Measurements from ENCODE around the gene RTEL1. TPM values are rescaled to one million over a fixed set of nuclear protein-coding genes. Genes with fewer than 3 reads are reported as not detected.
"Not testable (repeated sequence)": the region's sequence is repeated elsewhere in the genome, so short reads cannot be mapped to it uniquely, and the experiment has no call there.

Gene RTEL1
- total RNA-seq, 1 donor from 2014 or later = 46.9 TPM

DNA sequence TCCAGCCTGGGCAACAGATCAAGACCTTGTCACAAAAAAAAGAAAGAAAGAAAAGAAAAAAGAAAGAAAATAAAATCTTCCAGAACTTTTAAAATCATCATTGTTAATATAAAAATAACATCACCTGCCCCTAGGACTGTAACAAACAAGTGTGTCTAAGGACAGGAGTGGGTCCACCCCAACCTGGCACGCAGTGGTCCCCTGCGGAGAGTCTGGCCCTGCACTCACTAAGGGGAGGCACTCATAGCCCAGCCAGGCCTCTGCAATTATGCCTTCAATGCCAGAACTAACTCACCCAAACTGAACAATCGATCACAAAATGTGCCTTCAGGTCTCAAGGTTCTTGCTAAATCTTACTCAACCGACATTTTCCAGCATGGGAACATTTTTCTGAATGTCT, 36.0 kb upstream of the RTEL1 start:
- H3K36me3 Mint-ChIP-seq (ENCODE audit: low read depth) = peaks cover 25% of the 10 kb centered on the region
- H3K4me3 Mint-ChIP-seq (ENCODE audit: low read depth) = no peak overlapping the region
- H3K27me3 Mint-ChIP-seq (ENCODE audit: low read depth) = no peaks in the 10 kb centered on the region
- H3K4me1 Mint-ChIP-seq (ENCODE audit: low read depth) = peaks cover 8% of the 10 kb centered on the region
- no peak overlapping the region for H3K27ac Mint-ChIP-seq
- no peak for DNase-seq (ENCODE audit: low spot score)
- H3K9me3 Mint-ChIP-seq = no peaks in the 10 kb centered on the region
- intact Hi-C loops (cut with micrococcal nuclease) = no loop called here

DNA sequence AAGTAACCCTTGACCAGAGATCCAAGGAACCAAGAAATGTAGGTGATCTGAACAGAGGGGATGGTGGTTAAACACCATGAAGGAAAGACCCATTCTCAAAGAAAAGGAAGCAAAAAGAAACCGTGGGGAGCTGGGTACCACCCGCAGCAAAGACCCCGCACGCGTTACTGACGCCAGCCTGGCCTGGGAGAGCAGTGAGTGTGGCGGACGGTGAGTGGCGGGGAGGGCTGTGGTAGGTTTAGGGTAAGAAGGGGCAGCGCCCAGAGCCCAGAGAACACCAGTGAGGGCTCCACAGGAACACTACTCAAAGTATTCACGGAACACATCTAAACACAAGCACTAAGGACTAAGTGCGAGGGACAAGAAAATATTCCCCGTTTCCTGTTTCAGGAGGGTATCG, 35.4 kb upstream of the RTEL1 start:
- Mint-ChIP-seq H3K27me3 (ENCODE audit: low read depth) (no peaks in the 10 kb centered on the region), H3K36me3 (ENCODE audit: low read depth) (peaks cover 24% of the 10 kb centered on the region), H3K4me1 (ENCODE audit: low read depth) (peaks cover 8% of the 10 kb centered on the region), H3K27ac (no peak overlapping the region), H3K9me3 (no peaks in the 10 kb centered on the region), H3K4me3 (ENCODE audit: low read depth) (no peak overlapping the region)
- intact Hi-C loops (cut with micrococcal nuclease) = no loop called here
- no peak for DNase-seq (ENCODE audit: low spot score)

DNA sequence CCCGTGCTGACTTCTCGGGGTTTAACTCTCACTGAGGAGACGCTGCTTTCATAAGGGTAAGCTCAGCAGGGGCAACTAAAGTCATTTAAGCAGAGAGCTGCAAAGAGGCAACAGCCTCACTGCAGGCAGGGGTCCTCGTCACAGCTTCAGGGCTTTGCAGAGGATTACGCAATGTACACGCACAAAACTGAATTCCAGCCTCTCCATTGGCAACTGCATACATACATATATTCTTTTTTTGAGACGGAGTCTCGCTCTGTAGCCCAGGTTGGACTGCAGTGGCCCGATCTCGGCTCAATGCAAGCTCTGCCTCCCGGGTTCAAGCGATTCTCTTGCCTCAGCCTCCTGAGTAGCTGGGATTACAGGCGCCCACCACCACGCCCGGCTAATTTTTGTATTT, 33.6 kb upstream of the RTEL1 start:
- no peak overlapping the region for H3K27ac Mint-ChIP-seq
- no peaks in the 10 kb centered on the region for H3K27me3 Mint-ChIP-seq (ENCODE audit: low read depth)
- DNase-seq (ENCODE audit: low spot score) = no peak
- H3K9me3 Mint-ChIP-seq = no peaks in the 10 kb centered on the region
- H3K4me1 Mint-ChIP-seq (ENCODE audit: low read depth) = peaks cover 17% of the 10 kb centered on the region
- no peak overlapping the region for H3K4me3 Mint-ChIP-seq (ENCODE audit: low read depth)
- intact Hi-C loops (cut with micrococcal nuclease) = no loop called here
- peaks cover 24% of the 10 kb centered on the region for H3K36me3 Mint-ChIP-seq (ENCODE audit: low read depth)

DNA sequence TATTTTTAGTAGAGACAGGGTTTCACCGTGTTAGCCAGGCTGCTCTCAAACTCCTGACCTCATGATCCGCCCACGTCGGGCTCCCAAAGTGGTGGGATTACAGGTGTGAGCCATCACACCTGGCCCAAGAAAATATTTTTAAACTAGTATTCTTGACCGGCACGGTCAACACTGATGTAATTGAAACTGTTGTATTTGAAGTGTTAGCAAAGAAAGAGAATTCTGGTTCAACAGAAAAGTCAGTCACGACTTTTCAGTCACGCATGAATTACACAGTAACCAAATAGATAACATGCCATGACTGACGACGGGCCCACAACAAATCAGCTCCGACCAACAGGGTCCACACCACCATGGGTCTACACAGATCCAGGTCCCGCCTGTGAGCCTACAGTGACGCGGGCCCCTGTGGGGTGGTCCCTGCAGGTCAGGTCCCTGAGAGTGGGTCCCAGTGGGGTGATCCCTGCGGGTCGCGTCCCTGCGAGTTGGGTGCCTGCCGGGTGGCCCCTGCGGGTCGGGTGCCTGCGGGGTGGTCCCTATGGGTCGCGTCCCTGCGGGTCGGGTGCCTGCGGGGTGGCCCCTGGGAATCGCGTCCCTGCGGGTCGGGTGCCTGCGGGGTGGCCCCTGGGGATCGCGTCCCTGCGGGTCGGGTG, 32.2 kb upstream of the RTEL1 start:
- Mint-ChIP-seq H3K36me3 (ENCODE audit: low read depth) (peaks cover 28% of the 10 kb centered on the region), H3K4me1 (ENCODE audit: low read depth) (peaks cover 21% of the 10 kb centered on the region), H3K27me3 (ENCODE audit: low read depth) (no peaks in the 10 kb centered on the region), H3K9me3 (no peaks in the 10 kb centered on the region), H3K4me3 (ENCODE audit: low read depth) (peak overlapping the region; percentile 71), H3K27ac (peak overlapping the region; percentile 83)
- DNase-seq (ENCODE audit: low spot score) = no peak
- intact Hi-C loops (cut with micrococcal nuclease) = no loop called here

DNA sequence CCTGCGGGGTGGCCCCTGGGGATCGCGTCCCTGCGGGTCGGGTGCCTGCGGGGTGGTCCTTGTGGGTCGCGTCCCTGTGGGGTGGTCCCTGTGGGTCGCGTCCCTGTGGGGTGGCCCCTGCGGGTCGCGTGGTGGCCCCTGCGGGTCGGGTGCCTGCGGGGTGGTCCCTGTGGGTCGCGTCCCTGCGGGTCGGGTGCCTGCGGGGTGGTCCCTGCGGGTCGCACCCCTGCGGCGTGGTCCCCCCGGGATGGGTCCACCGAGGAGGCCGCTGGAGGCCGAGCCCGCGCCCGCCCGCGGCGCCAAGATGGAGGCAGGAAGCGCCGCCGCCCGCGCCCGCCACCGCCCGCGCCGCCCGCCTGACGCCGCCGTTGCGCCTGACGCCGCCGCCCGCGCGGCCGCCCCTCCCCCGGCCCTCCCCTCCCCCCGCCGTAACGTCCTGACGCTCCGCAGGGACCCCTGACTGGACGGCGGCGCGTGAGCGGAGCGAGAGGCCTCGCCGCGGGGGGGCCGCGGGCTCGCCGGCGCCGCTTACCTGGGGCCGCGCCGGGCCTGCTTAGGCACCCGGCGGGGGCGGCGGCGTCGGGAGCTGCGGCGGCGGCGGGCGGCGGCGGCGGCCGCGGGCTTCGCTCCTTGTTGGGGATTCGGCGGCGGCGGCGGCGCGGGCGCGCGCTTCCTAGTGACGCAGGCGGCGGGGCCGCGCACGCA, 31.5 kb upstream of the RTEL1 start, which contains the start of gene GMEB2:
Gene GMEB2, minus strand, starts transcription at position 678 of the 705 bp plus-strand sequence. CDS start 7,704 bp downstream, outside the sequence.
- Mint-ChIP-seq H3K9me3 (no peaks in the 10 kb centered on the region), H3K27me3 (ENCODE audit: low read depth) (no peaks in the 10 kb centered on the region), H3K4me1 (ENCODE audit: low read depth) (peaks cover 21% of the 10 kb centered on the region), H3K27ac (peak within 1 kb of the TSS; percentile 96), H3K4me3 (ENCODE audit: low read depth) (peak within 1 kb of the TSS; percentile 99), H3K36me3 (ENCODE audit: low read depth) (peaks cover 28% of the 10 kb centered on the region)
- DNase-seq (ENCODE audit: low spot score) = peak; percentile 66
- intact Hi-C loops (cut with micrococcal nuclease) = loop anchor here (1.0 kb wide), 2 partner anchors 9 to 73 kb away; no protein-coding TSS in a partner anchor

DNA sequence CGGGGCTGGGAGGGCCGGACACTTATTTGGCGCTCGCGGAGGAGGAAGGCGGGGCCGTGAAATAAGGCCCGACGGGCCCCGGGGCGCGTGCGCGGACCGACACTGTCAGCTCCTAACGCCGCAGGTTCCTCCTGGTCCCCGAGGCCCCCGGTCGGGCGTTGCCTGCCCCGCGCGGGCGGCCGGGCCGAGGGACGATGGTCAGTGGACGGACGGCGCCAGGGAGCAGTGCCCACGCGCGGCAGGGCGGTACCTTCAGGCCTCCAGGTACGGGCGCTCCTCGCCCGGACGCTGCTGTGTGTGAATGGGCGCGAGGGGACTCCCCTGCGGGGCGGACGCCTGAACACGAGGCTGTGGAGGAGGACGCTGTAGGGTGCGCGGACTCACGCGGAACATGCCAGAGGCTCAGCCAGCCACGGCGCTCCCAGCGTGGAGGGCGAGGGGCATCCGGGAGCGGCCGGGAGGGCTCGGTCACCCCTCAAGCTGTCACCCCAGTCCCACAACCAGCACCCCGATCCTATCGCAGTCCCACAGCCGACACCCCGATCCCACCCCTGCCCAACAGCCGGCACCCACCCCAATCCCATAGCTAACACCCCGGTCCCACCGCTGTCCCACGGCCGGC, 30.9 kb upstream of the RTEL1 start:
- intact Hi-C loops (cut with micrococcal nuclease) = loop anchor here (1.0 kb wide), 2 partner anchors 8 to 74 kb away; no protein-coding TSS in a partner anchor
- Mint-ChIP-seq H3K9me3 (no peaks in the 10 kb centered on the region), H3K27me3 (ENCODE audit: low read depth) (no peaks in the 10 kb centered on the region), H3K36me3 (ENCODE audit: low read depth) (peaks cover 28% of the 10 kb centered on the region), H3K4me3 (ENCODE audit: low read depth) (peak overlapping the region; percentile 99), H3K4me1 (ENCODE audit: low read depth) (peaks cover 21% of the 10 kb centered on the region), H3K27ac (peak overlapping the region; percentile 96)
- peak; percentile 94 for DNase-seq (ENCODE audit: low spot score)

DNA sequence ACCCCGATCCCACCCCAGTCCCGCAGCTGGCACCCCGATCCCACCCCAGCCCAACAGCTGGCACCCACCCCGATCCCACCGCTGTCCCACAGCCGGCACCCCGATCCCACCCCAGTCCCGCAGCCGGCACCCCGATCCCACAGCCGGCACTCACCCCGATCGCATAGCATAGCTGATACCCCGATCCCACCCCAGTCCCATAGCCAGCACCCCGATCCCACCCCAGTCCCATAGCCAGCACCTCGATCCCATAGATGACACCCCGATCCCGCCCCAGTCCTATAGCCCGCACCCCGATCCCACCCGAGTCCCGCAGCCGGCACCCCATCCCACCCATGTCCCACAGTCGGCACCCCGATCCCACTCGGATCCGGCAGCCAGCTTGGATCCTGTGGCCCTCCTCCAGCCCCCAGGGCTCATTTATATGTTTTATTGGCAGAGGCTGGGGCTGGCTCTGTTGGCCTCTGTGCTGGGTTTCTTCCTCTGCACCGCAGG, 30.3 kb upstream of the RTEL1 start:
- Mint-ChIP-seq H3K4me3 (ENCODE audit: low read depth) (peak overlapping the region; percentile 99), H3K27ac (peak overlapping the region; percentile 96), H3K9me3 (no peaks in the 10 kb centered on the region), H3K4me1 (ENCODE audit: low read depth) (peaks cover 19% of the 10 kb centered on the region), H3K27me3 (ENCODE audit: low read depth) (no peaks in the 10 kb centered on the region), H3K36me3 (ENCODE audit: low read depth) (peaks cover 23% of the 10 kb centered on the region)
- DNase-seq (ENCODE audit: low spot score) = no peak
- intact Hi-C loops (cut with micrococcal nuclease) = loop anchor here (1.0 kb wide), 3 partner anchors 8 to 74 kb away; partner anchors contain the start of gene RTEL1

DNA sequence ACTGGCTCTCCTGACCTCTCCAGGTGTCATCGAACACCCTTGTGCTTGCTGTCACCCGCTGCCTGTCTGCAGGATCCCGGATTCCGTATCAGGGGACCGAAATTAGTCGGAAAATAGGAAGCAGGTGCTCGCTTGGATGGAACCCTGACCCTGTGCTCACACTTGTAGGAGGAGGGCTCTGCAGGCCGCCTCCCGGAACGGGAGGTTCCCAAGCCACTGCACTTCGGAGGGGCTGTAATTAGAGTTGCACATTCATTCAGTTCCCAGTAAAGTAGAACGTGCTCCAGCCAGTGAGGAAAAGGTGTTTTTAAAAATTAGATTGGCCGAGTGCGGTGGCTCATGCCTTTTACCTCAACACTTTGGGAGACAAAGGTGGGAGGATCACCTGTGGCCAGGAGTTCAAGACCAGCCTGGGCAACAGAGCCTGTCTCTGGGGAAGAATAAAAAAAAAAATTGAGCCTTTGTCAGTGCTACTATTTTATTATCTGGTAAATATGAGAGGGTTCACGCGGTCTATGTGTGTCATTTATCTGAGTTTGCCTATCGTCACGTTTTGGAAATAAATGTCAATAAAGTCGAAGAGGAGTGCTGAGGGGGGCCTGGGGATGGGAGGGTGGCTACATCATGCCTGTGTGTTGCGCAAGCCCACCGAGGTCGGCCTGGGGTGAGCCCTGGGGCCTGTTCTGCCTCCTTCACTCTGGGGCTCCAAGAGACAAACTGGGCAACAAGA, 29.7 kb upstream of the RTEL1 start:
- Mint-ChIP-seq H3K4me3 (ENCODE audit: low read depth) (peak overlapping the region; percentile 99), H3K27ac (peak overlapping the region; percentile 96), H3K4me1 (ENCODE audit: low read depth) (peaks cover 17% of the 10 kb centered on the region), H3K9me3 (no peaks in the 10 kb centered on the region), H3K27me3 (ENCODE audit: low read depth) (no peaks in the 10 kb centered on the region), H3K36me3 (ENCODE audit: low read depth) (peaks cover 21% of the 10 kb centered on the region)
- DNase-seq (ENCODE audit: low spot score) = peak; percentile 60
- intact Hi-C loops (cut with micrococcal nuclease) = loop anchor here (1.0 kb wide), 1 partner anchor 30 kb away; the partner anchor contains the start of gene RTEL1

DNA sequence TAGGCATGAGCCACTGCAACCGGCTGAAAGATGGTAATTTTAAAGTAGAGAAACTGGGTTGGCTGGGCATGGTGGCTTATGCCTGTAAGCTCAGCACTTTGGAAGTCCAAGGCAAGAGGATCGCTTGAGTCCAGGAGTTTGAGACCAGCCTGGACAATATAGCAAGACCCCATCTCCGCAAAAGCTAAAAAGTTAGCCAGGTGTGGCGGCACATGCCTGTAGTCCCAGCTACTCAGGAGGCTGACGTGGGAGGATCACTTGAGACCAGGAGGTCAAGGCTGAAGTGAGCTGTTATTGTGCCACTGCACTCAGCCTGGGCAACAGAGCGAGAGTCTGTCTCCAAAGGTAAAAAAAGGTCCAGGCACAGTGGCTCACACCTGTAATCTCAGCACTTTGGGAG, 27.2 kb upstream of the RTEL1 start:
- H3K27me3 Mint-ChIP-seq (ENCODE audit: low read depth); H3K27ac Mint-ChIP-seq; H3K9me3 Mint-ChIP-seq; H3K4me3 Mint-ChIP-seq (ENCODE audit: low read depth); DNase-seq (ENCODE audit: low spot score): not testable (repeated sequence)
- Mint-ChIP-seq H3K36me3 (ENCODE audit: low read depth) (peaks cover 16% of the 10 kb centered on the region), H3K4me1 (ENCODE audit: low read depth) (peaks cover 29% of the 10 kb centered on the region)
- intact Hi-C loops (cut with micrococcal nuclease) = loop anchor here (10.0 kb wide), 2 partner anchors 234 to 434 kb away; partner anchors contain the start of genes ABHD16B, TCEA2 and TPD52L2

DNA sequence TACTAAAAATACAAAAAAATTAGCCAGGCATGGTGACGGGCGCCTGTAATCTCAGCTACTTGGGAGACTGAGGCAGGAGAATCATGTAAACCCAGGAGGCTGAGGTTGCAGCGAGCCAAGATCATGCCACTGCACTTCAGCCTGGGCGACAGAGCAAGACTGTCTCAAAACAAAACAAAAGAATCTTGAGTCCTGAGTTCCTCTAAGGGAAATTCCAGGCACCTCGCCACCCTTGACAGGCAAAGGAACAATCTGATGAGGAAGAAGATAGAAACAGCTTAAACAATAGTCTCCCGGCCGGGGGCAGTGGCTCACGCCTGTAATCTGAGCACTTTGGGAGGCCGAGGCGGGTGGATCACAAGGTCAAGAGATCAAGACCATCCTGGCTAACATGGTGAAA, 26.7 kb upstream of the RTEL1 start:
- H3K36me3 Mint-ChIP-seq (ENCODE audit: low read depth) = peaks cover 16% of the 10 kb centered on the region
- H3K27ac Mint-ChIP-seq; H3K27me3 Mint-ChIP-seq (ENCODE audit: low read depth); H3K4me3 Mint-ChIP-seq (ENCODE audit: low read depth); H3K9me3 Mint-ChIP-seq; DNase-seq (ENCODE audit: low spot score): not testable (repeated sequence)
- peaks cover 30% of the 10 kb centered on the region for H3K4me1 Mint-ChIP-seq (ENCODE audit: low read depth)
- intact Hi-C loops (cut with micrococcal nuclease) = loop anchor here (10.0 kb wide), 2 partner anchors 233 to 433 kb away; partner anchors contain the start of genes ABHD16B, TCEA2 and TPD52L2

DNA sequence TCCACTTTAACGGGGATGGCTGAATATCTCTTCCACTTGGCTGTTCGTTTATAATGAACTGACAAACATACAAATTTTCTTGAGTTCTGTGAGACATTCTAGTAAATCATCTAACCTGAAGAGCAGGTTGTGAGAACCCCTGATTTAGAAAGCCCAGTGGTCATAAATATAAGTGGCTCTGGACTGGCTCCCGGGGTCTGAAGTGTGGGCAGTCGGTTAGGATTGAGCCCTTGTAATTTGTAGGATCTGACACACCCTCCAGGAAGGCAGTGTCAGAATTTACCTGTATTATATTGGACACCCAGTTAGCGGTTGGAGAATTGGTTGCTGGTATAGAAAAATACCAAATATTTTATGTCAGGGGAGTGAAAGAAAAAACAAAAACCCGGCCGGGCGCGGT, 24.4 kb upstream of the RTEL1 start:
- Mint-ChIP-seq H3K27ac (peak overlapping the region; percentile 60), H3K27me3 (ENCODE audit: low read depth) (no peaks in the 10 kb centered on the region), H3K36me3 (ENCODE audit: low read depth) (peaks cover 9% of the 10 kb centered on the region), H3K4me3 (ENCODE audit: low read depth) (peak overlapping the region; percentile 13), H3K9me3 (no peaks in the 10 kb centered on the region), H3K4me1 (ENCODE audit: low read depth) (peaks cover 36% of the 10 kb centered on the region)
- intact Hi-C loops (cut with micrococcal nuclease) = loop anchor here (2.0 to 10.0 kb wide), 3 partner anchors 81 to 431 kb away; partner anchors contain the start of genes ABHD16B, TCEA2 and TPD52L2
- no peak for DNase-seq (ENCODE audit: low spot score)

All from activated T-helper 2 cell treated with anti-CD3 and anti-CD28 coated beads, Interferon-gamma antibody, Interleukin-2, Interleukin-4, amounts not matched to agents 10 μg/mL and 5 μg/mL and 100 μg/mL, durations not matched to agents 14 hours and 24 hours and 36 hours (primary cell).